Measurements from ENCODE around the gene LRRC15. TPM values are rescaled to one million over a fixed set of nuclear protein-coding genes. Genes with fewer than 3 reads are reported as not detected.

The LRRC15 gene
- total RNA-seq, 2 experiments from 2014 or later: not detected

- Histone ChIP-seq H3K27ac (ENCODE audit: low read depth, low read length, poor library complexity, severe bottlenecking) (no peak overlapping the region), H3K9me3 (ENCODE audit: low read length) (no peaks in the 10 kb centered on the region), H2AFZ (ENCODE audit: low read length) (no peak overlapping the region), H3K4me2 (ENCODE audit: low read length) (no peak overlapping the region), H4K20me1 (ENCODE audit: insufficient read depth, low read length) (no peaks in the 10 kb centered on the region), H3K4me1 (ENCODE audit: insufficient read depth, low read length, poor library complexity, severe bottlenecking) (no peaks in the 10 kb centered on the region), H3K9me2 (ENCODE audit: insufficient read depth, low read length) (no peaks in the 10 kb centered on the region), H3K4me3 (ENCODE audit: low read depth, low read length, poor library complexity, severe bottlenecking) (no peak overlapping the region), H3K36me3 (ENCODE audit: insufficient read depth, low read length) (no peaks in the 10 kb centered on the region), H3K79me2 (ENCODE audit: insufficient read depth, low read depth, low read length) (no peaks in the 10 kb centered on the region)
- TF ChIP-seq, protein P1, sequence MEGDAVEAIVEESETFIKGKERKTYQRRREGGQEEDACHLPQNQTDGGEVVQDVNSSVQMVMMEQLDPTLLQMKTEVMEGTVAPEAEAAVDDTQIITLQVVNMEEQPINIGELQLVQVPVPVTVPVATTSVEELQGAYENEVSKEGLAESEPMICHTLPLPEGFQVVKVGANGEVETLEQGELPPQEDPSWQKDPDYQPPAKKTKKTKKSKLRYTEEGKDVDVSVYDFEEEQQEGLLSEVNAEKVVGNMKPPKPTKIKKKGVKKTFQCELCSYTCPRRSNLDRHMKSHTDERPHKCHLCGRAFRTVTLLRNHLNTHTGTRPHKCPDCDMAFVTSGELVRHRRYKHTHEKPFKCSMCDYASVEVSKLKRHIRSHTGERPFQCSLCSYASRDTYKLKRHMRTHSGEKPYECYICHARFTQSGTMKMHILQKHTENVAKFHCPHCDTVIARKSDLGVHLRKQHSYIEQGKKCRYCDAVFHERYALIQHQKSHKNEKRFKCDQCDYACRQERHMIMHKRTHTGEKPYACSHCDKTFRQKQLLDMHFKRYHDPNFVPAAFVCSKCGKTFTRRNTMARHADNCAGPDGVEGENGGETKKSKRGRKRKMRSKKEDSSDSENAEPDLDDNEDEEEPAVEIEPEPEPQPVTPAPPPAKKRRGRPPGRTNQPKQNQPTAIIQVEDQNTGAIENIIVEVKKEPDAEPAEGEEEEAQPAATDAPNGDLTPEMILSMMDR (conservative IDR thresholded peaks at IDR 0.05; ENCODE audit: low read length): no peak
- TF ChIP-seq EZH2phosphoT487 (IDR thresholded peaks at IDR 0.05; ENCODE audit: borderline replicate concordance, low read depth, low read length): no peak
- POLR2A ChIA-PET: interaction anchor here (0.6 to 0.7 kb wide), 3 partner anchors 618 to 1288 kb away, joined by 3 to 5 read pairs (median 3); no protein-coding TSS in a partner anchor
- intact Hi-C loops (cut with micrococcal nuclease; ENCODE audit: unreplicated experiment): no loop called here
- BruUV-seq (replicated peaks): no TSS peak
- CTCF ChIA-PET (ENCODE audit: unreplicated experiment): interaction anchor here (0.8 kb wide), 1 partner anchor 649 kb away, joined by 4 read pairs; no protein-coding TSS in a partner anchor
- DNase-seq (ENCODE audit: low spot score): no peak
Observed at GRCh38 chr3:194312743-194313281, 56.7 kb downstream of the LRRC15 start.

- Histone ChIP-seq H3K4me1 (ENCODE audit: insufficient read depth, low read length, poor library complexity, severe bottlenecking) (peaks cover 5% of the 10 kb centered on the region), H3K79me2 (ENCODE audit: insufficient read depth, low read depth, low read length) (no peaks in the 10 kb centered on the region), H2AFZ (ENCODE audit: low read length) (no peak overlapping the region), H4K20me1 (ENCODE audit: insufficient read depth, low read length) (no peaks in the 10 kb centered on the region), H3K4me3 (ENCODE audit: low read depth, low read length, poor library complexity, severe bottlenecking) (no peak overlapping the region), H3K9me2 (ENCODE audit: insufficient read depth, low read length) (no peaks in the 10 kb centered on the region), H3K27ac (ENCODE audit: low read depth, low read length, poor library complexity, severe bottlenecking) (no peak overlapping the region), H3K36me3 (ENCODE audit: insufficient read depth, low read length) (no peaks in the 10 kb centered on the region), H3K9me3 (ENCODE audit: low read length) (no peaks in the 10 kb centered on the region), H3K4me2 (ENCODE audit: low read length) (no peak overlapping the region)
- no peak for DNase-seq (ENCODE audit: low spot score)
- no TSS peak for BruUV-seq (replicated peaks)
- CTCF ChIA-PET (ENCODE audit: unreplicated experiment): no interaction called here
- TF ChIP-seq EZH2phosphoT487 (IDR thresholded peaks at IDR 0.05; ENCODE audit: borderline replicate concordance, low read depth, low read length): no peak
- TF ChIP-seq, protein P1 (conservative IDR thresholded peaks at IDR 0.05; ENCODE audit: low read length): no peak
- POLR2A ChIA-PET: no interaction called here
- intact Hi-C loops (cut with micrococcal nuclease; ENCODE audit: unreplicated experiment): no loop called here
Observed at GRCh38 chr3:194312186-194312742, 57.3 kb downstream of the LRRC15 start.

DNA sequence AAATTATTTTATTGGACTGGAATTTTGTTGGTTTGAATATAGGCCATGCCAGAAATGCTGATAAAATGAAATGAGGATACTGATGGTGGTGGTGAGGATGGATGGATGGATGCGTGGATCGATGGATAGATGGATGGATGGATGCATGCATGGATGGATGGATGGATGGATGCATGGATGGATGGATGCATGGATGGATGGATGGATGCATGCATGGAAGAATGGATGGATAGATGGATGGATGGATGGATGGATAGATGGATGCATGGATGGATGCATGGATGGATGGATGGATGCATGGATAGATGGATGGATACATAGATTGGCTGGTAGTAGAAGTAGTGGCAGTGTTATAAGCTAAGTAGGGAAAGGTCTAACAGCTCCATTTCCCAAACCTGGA, 58.5 kb downstream of the LRRC15 start:
- Histone ChIP-seq H3K79me2 (ENCODE audit: insufficient read depth, low read depth, low read length) (no peaks in the 10 kb centered on the region), H3K4me1 (ENCODE audit: insufficient read depth, low read length, poor library complexity, severe bottlenecking) (peaks cover 17% of the 10 kb centered on the region), H3K27ac (ENCODE audit: low read depth, low read length, poor library complexity, severe bottlenecking) (no peak overlapping the region), H3K9me2 (ENCODE audit: insufficient read depth, low read length) (no peaks in the 10 kb centered on the region), H2AFZ (ENCODE audit: low read length) (no peak overlapping the region), H3K36me3 (ENCODE audit: insufficient read depth, low read length) (no peaks in the 10 kb centered on the region), H3K9me3 (ENCODE audit: low read length) (no peaks in the 10 kb centered on the region), H3K4me2 (ENCODE audit: low read length) (no peak overlapping the region), H3K4me3 (ENCODE audit: low read depth, low read length, poor library complexity, severe bottlenecking) (no peak overlapping the region), H4K20me1 (ENCODE audit: insufficient read depth, low read length) (no peaks in the 10 kb centered on the region)
- ChIA-PET CTCF (ENCODE audit: unreplicated experiment) (no interaction called here), POLR2A (no interaction called here)
- intact Hi-C loops (cut with micrococcal nuclease; ENCODE audit: unreplicated experiment): no loop called here
- no TSS peak for BruUV-seq (replicated peaks)
- TF ChIP-seq, protein P1 (conservative IDR thresholded peaks at IDR 0.05; ENCODE audit: low read length): no peak
- DNase-seq (ENCODE audit: low spot score): no peak
